Stimulated activated CD4-positive, alpha-beta T cell treated with anti-CD3 and anti-CD28 coated beads, Interleukin-2, amount 100 ng/mL, for 4 hours (primary cell): ENCODE data around the gene MMAB.

ENCODE experiments used
- DNase-seq: peaks from one replicate; pipeline ENCODE4 v3.0.0-alpha.2; 2020; ENCODE audit warnings: low read depth

Gene MMAB

DNA sequence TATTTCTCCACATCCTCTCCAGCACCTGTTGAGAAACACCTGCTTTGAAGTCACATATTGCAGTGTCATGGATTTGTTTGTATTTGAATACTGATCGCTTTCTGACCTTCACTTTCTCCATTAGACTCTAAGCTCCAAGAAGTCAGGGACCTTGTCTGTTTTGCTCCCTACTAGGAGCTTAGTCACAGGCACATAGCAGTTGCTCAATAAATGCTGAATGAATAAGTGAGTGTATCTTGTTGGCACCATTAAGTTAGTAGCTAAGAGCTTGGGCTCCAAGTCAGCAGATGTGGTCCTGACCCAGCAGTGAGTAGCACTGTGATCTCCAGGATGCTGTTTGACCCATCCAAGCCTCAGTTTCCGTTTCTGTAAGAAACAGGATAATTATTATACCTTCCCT, 10.4 kb upstream of the MMAB start:
- DNase-seq: no peak

DNA sequence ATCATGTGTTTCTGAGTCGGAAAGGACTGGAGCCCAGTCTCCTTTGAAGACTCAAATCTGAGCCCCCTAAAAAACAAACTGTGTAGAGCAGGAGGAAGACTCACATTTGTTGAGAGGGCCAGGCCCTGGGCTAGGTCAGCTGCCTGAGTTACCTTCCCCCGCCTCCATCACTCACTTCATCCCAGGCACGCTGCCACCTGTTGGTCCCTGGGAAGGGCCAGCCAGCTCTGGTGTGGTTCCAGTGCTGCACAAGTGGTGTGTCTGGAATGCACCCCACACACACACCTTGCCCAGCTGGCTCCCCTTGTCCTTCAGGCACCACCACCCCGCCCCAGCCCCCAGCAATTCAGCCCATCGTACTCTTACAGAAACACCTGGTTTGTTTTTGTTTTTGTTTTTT, 9.3 kb upstream of the MMAB start:
- DNase-seq: no peak

DNA sequence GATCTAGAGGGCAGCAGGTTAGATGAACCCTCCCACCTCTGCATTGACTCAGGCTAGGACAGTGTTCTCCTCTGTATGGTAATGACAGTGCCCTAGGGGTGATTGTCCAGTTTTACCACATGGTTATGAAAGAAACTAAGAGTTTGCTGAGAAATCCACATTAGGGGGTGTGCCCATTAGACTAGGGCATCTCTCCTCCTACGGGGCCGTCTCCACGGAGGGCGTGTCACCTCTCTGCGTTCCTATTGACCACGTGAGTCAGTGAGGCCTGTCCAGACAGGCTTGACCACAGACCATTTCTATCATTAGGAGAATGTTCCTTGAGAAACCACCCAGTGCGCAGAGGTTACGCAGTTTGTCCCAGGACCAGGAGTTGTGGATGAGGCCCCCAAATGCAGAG, 8.6 kb upstream of the MMAB start:
- no peak for DNase-seq

DNA sequence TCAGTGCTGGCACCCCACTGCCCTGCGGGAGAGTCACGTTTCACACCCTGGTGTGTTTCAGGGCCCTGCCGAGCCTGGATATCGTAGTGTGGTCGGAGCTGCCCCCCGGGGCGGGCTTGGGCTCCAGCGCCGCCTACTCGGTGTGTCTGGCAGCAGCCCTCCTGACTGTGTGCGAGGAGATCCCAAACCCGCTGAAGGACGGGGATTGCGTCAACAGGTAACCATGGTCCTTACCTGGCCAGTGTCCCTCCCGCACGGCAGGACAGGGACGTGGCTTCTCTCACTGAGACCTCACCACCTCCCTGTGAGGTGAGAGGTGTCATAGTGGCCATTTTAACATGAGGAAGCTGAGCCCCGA, 8.0 kb upstream of the MMAB start:
- no peak for DNase-seq

DNA sequence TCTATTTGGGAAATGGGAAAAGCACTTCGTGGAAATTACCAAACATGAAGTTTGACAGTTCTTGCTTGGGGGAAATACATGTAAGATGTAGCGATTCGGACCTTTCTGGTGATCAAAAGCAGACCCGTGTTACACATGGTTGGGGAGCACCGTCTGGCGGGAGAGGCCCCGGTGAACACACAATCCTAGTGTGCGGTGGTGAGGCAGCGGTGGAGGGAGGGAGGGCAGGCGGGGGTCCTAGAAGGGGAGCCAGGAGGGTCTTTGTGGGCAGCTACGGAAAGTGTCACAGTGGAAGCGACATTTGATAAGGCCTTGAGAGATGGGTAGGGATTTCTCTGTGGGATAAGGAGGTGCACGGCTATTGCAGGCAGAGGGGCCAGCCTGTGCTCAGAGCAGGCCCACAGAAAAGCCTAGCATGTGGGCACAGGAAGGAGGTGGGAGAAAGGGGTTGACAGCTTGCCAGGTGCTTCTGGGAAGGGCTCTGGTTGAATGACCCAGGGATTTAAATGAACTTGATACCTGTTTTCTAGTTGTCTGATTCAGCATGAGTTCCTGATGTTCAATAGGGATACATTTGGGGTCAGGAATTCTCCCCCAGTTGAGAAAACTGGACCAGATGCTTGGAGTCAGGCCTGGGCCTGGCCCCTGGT, 7.5 kb upstream of the MMAB start:
- DNase-seq: no peak

DNA sequence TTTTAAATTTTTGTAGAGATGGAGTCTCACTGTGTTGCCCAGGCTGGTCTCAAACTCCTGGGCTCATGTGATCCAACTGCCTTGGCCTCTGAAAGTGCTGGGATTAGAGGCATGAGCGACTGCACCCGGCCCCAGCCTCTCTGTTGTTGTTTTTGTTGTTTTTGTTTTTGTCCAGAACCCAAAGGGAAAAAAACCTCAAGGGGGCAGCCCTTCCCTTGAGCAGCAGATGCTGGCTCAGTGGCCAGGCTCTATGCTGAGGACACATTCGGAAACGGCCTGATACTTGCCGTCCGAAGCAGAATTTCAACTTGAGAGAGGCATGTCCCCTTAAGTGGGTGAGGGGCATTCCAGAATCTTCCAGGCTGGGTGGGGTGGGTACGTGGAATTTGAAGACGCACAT, 7.0 kb upstream of the MMAB start:
- no peak for DNase-seq

DNA sequence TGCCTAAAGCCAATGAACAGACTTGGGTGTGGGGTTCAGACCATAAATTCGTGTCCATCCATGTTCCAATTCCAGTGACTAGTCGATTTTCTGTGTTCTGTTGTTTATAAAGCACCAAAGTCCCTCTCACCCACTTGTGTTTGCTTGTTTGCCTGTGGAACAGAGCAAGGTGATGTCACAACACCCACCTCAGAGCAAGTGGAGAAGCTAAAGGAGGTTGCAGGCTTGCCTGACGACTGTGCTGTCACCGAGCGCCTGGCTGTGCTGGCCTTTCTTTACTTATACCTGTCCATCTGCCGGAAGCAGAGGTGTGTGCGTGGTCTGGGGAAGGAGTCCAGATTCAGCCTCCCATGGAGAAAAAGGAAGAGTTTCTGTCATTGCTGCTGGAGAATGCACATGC, 6.3 kb upstream of the MMAB start:
- no peak for DNase-seq

DNA sequence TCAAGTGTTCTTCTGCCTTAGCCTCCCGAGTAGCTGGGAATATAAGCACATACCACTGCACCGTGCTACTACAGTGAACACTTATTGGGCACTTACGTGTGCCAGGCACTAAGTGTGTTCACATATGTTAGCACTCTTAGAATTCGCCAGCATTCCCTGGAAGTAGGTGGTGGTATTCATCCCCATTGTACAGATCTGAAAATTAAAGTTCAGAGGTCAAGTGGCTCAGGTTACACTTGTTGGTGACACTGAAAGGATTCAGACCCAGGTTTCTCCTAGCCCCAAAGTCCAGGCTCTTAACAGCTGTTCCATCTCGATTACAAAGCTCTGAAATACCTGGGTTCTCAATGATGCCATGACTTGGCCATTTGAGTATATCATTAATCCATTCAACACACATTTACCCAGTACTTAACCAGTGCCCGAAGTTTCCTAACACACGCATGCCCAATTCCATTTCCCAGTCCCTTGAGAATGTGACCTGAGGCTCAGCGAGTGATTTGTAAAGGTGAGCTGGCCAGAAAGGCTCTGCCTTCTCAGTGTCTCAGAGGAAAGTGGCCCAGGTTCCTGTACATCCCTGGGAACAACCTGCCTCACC, 5.1 kb upstream of the MMAB start:
- DNase-seq: no peak

DNA sequence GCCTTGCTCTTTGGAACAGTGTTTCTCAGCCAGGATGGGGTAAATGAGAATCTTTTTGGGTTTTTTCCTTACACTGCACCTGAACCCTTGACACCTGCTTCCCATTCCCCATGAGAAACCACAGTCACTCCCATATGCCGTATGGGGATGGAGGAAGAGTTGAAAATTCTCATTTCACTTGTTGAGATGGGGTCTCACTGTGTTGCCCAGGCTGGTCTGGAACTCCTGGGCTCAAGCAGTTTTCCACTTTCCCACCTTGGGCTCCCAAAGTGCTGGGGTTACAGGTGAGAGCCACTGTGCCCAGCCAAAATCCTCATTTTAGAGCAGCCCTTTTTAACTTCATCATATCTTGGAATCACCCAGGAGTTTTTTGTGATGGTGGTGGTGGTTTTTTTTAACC, 4.0 kb upstream of the MMAB start:
- DNase-seq: no peak

DNA sequence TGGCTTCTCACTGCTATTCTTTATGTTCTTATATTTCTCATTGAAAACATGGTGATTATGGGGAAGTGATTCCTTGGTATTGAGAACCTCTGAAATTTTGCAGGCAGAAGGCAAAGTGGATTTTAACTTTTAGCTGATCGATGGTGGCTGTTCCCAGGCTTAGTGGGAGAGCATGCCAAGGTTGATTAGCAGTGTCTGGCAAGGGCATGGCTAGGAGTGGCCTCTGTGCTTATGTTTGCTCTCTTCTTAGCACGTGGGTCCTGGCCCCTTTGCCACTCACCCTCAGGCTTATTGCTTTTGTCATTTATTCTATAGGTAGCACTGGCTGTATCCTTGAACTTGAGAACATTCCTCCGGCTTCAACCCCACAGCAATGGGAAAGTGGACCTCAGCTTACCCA, 2.4 kb upstream of the MMAB start:
- no peak for DNase-seq

DNA sequence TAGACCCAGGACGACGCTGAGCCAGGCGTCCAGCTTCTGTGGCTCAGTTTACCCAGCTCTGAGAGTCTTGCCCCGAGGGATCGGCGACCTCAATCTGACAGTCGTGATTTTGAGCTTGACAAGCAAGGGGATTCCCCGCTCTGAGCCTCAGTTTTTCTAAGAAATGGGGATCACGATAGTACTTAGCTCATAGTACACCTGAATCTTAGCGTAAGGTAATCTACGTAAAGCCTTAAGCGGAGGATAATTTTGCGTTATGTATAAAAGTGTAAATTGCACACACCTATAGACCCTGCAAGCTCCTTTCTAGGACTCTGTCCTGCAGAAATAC, 575 bp upstream of the MMAB start:
- DNase-seq: no peak

DNA sequence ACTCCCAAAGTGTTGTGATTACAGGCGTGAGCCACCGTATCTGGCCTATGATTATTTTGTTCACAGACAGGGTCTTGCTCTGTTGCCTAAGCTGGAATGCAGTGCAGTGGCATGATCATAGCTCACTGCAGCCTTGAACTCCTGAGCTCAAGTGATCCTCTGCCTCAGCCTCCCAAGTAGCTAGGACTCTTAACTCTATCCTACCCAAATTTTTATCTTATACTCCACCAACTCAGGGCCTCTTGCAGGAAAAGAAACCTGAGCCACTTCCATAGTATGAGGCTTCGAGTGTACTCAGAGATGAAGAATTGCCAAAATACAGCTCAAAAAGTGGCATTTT, 828 bp downstream of the MMAB start:
- no peak for DNase-seq

DNA sequence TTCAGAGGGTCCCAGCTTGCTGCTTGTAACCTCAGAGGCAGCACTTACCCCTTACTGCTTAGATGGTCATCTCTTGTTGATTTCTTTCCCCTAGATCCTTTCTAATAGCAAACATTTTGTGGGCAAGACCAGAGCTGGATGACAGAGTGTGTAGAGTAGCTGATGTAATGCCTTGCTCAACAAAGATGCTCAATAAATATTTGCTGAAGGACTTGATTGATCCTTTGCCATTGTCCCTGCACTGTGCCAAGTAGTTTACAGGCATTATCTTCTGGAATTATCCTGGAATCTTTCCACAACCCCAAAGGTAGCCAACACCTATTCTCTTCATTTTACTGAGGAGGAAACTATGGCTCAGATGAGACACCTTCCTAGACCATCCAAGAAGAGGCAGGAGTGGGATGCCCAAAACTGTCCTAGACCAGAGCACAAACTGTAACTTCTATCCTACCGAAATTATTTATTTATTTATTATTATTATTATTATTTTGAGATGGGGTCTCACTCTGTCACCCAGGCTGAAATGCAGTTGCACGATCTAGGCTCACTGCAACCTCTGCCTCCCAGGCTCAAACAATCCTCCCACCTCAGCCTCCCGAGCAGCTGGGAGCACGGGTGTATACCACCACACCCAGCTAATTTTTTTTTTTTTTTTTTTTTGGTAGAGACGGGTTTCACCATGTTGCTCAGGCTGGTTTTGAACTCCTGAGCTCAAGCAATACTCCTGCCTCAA, 1.4 kb downstream of the MMAB start:
- no peak for DNase-seq

DNA sequence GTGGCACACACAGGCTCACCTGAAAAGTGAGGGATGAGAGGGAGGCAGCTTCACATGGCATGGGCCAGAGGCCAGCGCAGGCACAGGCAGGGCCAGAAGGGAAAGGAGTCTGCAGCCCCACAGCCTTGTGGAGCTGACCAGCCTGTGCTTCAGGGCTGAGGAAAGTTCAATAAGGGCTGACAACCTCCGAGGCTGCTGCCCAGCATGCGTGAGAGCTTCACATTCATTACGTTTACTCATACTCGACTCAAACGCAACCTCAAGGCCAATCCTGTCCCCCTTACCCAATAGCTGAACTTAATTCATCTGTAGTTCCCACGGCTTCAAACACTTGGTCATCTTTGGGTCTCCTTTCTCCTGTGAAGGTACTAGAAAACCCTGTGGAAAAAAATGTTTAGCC, 4.8 kb downstream of the MMAB start:
- no peak for DNase-seq

DNA sequence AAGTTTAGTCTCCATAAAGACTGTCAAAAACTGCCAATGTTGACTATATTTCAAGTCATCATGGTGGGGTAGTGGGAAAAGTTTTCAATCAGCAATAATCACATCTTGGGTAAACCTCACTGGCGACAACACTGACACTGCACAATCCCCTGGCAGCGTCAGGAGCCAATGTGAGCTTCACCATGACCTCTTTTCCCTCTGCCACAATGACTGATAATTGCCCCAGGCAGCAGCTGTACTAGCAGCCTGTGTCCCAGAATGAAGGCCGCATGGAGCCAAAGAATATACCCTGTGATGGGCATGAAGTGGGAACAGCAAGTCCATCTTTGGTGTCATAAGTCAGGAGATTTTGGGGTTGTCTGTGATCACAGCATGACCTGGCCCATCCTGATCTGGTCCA, 5.3 kb downstream of the MMAB start:
- no peak for DNase-seq

DNA sequence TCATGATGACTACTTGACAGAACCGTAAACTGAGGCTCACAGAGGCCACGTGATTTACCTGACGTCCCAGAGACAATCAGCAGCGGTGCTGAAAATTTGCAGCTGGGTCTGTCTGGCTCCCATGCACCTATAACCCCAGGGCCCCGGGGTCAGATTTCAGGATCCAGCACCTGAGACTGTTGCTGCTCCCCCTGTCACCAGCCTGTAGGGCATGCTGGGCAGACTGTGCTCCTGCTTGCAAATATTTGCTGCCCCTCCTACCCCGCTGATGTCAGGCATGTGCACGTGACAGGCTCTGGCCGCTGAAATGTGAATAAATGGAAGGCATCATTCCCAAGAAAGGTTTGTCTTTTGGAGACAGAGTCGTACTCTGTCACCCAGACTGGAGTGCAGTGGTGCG, 6.0 kb downstream of the MMAB start:
- no peak for DNase-seq

DNA sequence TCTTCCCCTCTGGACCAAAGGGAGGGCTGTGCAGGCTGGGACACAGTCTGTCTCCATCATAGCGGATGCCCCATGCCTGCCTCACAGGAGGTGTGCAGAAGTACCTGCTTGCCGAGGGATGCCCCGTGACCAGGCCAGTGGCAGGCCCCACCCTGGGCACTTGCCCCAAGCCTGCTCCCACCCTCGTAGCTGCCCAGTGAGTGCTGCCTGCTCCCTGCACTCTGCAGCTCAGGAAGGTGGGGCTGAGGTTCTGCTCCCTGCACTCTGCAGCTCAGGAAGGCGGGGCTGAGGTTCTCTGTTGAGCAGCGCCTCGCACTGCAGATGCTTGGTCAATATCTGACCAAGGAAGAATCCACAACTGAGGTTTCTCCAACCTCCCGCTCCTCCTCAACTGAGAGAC, 6.9 kb downstream of the MMAB start:
- no peak for DNase-seq

DNA sequence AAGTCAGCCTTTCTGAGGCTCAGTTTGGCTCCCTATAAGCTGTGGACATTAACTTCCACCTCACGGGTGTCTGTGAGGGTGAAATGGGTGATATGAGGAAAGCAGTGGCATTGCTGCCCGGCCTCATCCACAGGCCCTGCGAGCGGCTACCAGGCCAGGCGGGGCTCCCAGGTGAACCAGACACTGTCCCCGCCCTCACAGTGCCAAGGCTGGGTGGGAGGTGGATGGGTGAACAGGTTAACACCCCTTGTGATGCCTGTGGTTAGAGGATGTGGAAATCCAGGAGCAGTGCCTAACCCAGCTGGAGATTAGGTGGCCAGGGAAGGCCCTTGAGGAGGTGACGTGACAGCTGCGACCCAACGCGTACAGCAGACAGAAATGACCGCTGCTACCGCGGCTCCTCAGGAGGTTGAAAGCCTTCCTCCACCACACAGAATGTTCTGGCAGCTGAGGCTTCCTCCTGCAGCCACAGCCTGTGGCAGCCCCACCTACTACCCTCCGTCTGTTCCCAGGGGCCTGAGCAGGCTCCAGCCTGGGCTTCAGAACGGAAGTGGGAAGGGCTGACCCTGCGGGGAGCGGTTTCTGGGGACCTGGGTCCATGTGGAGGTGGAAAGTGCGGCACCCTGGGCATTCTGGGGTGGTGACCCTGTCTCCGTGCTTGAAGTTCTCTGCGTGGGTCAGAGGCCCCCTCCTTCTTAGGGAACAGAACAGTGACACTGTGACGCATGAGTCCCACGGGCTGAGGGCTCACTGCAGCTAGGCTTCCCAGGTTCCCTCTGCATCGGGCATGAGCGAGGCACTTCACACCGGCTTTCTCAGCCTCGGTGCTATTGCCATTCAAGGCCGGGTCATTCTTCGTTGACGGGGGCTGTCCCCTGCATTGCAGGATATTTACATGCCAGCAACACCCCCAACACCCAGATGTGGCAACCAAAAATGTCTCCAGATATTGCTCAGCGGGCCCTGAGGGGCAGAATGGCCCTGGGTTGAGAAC, 9.7 kb downstream of the MMAB start:
- DNase-seq: no peak

DNA sequence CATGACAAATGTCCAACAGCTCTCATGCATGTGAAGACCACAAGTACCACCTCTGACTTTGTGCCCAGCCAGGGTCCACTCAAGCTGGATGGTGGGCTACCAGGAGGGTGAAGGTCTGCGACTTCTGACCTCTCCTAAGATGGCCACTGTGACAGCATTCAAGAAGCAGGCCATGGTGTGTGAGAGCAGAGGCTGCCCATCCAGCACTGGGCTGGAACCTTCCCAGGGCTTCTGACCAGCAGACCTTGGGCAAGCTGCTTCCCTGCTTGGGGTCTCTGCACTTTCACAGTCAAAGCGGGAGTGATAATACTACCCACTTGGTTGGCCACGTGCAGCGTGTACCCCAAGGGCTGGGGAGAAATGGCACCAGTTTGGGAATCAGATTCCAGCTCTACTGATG, 10.4 kb downstream of the MMAB start:
- no peak for DNase-seq

DNA sequence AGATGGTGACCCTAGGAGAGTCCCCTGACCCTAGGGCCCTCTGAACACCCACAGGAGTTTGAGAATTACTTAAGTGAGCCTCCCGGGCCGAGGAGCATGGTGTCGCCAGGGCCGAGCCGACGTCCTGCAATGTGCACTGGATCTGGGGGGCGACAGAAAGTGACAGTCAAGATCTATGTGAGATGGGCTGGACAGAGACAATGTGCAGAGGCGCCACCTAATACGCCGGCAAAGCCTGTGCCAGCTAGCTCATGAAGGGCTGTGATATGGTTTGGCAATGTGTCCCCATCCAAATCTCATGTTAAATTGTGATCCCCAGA, 11.6 kb downstream of the MMAB start:
- no peak for DNase-seq

DNA sequence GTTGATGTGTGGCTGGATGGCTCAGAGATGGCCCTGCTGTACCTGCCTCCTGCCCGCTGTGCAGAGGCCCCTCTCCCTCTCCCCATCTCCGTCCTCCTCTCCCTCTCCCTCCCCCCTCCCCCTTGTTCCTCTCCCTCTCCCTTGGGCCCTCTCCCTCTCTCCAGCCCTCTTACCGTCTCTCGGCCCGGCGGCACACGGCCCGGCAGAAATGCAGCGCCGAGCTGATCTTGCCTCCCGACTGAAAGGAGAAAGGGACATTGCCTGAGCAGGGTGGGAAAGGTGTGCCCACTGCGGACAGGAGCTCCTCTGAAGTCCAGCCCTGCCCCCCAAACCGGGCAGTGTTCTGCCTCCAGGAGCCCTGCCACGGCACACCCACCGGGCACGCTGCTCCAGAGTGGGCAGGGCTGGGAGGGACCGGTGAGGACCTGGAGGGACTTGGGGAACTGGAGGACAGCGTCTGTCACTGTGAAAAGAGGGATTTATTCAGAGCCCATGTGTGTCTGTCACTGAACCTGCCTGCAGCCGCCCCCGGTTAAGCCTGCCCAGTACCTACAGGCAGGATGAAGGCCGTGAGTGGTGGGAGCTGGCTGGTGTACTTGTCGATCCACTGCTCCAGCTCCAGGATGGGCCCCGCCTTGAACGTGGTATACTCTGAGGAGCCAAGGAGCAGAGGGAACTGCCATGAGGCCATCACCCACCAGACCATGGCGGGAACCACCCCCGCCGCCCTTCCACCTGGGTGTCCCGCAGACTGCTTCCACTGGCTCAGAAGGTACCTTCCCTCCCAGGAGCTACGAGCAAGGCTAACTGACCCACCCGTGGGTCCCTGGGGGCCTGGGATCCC, 12.2 kb downstream of the MMAB start:
- no peak for DNase-seq

DNA sequence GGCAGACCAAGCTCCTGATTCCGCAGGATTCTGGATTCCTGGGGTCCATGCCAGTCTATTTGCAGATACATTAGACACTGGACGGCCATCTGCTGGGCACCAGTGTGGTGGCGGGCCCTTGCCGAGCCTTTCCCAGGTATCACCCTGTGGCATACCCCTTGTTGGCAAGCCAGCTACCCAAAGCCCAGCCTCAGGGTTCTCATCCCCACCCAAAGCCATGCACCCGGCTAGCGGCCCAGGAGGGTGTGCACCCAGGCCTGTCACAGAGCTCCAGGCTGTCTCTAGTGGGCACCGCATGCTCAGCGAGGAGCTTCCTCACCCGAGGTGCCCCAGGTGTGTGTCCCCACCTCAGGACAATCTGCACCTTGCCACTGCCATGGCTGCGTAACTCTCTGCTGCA, 13.7 kb downstream of the MMAB start:
- no peak for DNase-seq
